Loucy (cell line): Measurements from ENCODE around the gene FGGY.
"Not testable (repeated sequence)": the region's sequence is repeated elsewhere in the genome, so short reads cannot be mapped to it uniquely, and the experiment has no call there.

Experiments
- H2AFZ ChIP-seq: fragments of 200-600 bp; sonication (generic); 2 replicates; pipeline ENCODE4 v1.6.0; 2016; ENCODE audit warnings: antibody characterized with exemption, mild to moderate bottlenecking, low read length, moderate library complexity
- H3F3A ChIP-seq: fragments of 200-600 bp; 2 replicates; pipeline ENCODE4 v1.6.0; 2016; ENCODE audit warnings: antibody characterized with exemption, low read depth, mild to moderate bottlenecking
- H3K27me3 ChIP-seq: fragments of 200-600 bp; sonication (generic); 2 replicates; pipeline ENCODE4 v1.6.1; 2014; ENCODE audit warnings: low read length, mild to moderate bottlenecking; ENCODE audit not compliant: insufficient read depth, poor library complexity, severe bottlenecking
- H3K36me3 ChIP-seq: fragments of 200-600 bp; sonication (generic); 2 replicates; pipeline ENCODE4 v1.6.1; 2016; ENCODE audit warnings: low read length; ENCODE audit not compliant: insufficient read depth
- H3K4me1 ChIP-seq: fragments of 200-600 bp; sonication (generic); 2 replicates; pipeline ENCODE4 v1.5.1; 2014; ENCODE audit warnings: low read length, mild to moderate bottlenecking; ENCODE audit not compliant: insufficient read depth, poor library complexity, severe bottlenecking
- H3K4me2 ChIP-seq: fragments of 200-600 bp; sonication (generic); 2 replicates; pipeline ENCODE4 v1.6.0; 2014; ENCODE audit warnings: antibody characterized with exemption, low read length, low read depth, mild to moderate bottlenecking; ENCODE audit not compliant: poor library complexity, severe bottlenecking
- H3K4me3 ChIP-seq: fragments of 200-600 bp; sonication (generic); 2 replicates; pipeline ENCODE4 v1.5.1; 2014; ENCODE audit warnings: low read length, mild to moderate bottlenecking, mixed read lengths; ENCODE audit not compliant: poor library complexity, severe bottlenecking
- H3K79me2 ChIP-seq: fragments of 200-600 bp; sonication (generic); 2 replicates; pipeline ENCODE4 v1.6.1; 2014; ENCODE audit warnings: low read length; ENCODE audit not compliant: insufficient read depth
- H3K9ac ChIP-seq: fragments of 200-600 bp; sonication (generic); 2 replicates; pipeline ENCODE4 v1.6.0; 2014; ENCODE audit warnings: mild to moderate bottlenecking, low read depth, low read length, moderate library complexity; ENCODE audit not compliant: poor library complexity, severe bottlenecking
- H3K9me2 ChIP-seq: fragments of 200-600 bp; sonication (generic); replicated peaks from 2 replicates; pipeline ENCODE4 v1.6.1; 2016; ENCODE audit warnings: low read depth, low read length, mixed read lengths
- H3K9me3 ChIP-seq: fragments of 200-600 bp; sonication (generic); 2 replicates; pipeline ENCODE4 v1.6.1; 2014; ENCODE audit warnings: mild to moderate bottlenecking, antibody characterized with exemption, low read length, low read depth; ENCODE audit not compliant: insufficient read depth
- H4K20me1 ChIP-seq: fragments of 200-600 bp; sonication (generic); 2 replicates; pipeline ENCODE4 v1.6.0; 2014; ENCODE audit warnings: antibody characterized with exemption, low read length, mild to moderate bottlenecking; ENCODE audit not compliant: insufficient read depth, poor library complexity, severe bottlenecking
- CTCF ChIP-seq: fragments of 200-600 bp; sonication (generic); conservative IDR thresholded peaks from 2 replicates; pipeline ENCODE4 v1.5.1; 2014; ENCODE audit warnings: mild to moderate bottlenecking, antibody characterized with exemption, low read length
- EZH2phosphoT487 ChIP-seq: fragments of 200-600 bp; IDR thresholded peaks from 2 replicates; pipeline ENCODE4 v1.6.1; 2018; ENCODE audit warnings: antibody characterized with exemption, mild to moderate bottlenecking, moderate library complexity, borderline replicate concordance

Gene FGGY

GRCh38 chr1:59556398-59556797, 259.5 kb downstream of the FGGY start:
- no peak for TF ChIP-seq CTCF
- no peak for TF ChIP-seq EZH2phosphoT487
- no peaks in the 10 kb centered on the region for H3F3A ChIP-seq
- H3K4me3 ChIP-seq: no peak overlapping the region
- H2AFZ ChIP-seq: no peak overlapping the region
- H3K36me3 ChIP-seq: no peaks in the 10 kb centered on the region
- H4K20me1 ChIP-seq: no peaks in the 10 kb centered on the region
- no peak overlapping the region for H3K9ac ChIP-seq
- H3K9me2 ChIP-seq: no peaks in the 10 kb centered on the region
- H3K4me1 ChIP-seq: peaks cover 36% of the 10 kb centered on the region
- H3K9me3 ChIP-seq: peaks cover 13% of the 10 kb centered on the region; the same call in 1 of the 2 replicates
- no peaks in the 10 kb centered on the region for H3K27me3 ChIP-seq
- no peaks in the 10 kb centered on the region for H3K79me2 ChIP-seq
- H3K4me2 ChIP-seq: no peak overlapping the region

- no peak overlapping the region for H3K4me3 ChIP-seq
- no peak overlapping the region for H2AFZ ChIP-seq
- no peaks in the 10 kb centered on the region for H3K36me3 ChIP-seq
- no peak for TF ChIP-seq CTCF
- no peak for TF ChIP-seq EZH2phosphoT487
- H3K9ac ChIP-seq: no peak overlapping the region
- H3K4me1 ChIP-seq: peaks cover 39% of the 10 kb centered on the region
- H3K9me3 ChIP-seq: peaks cover 13% of the 10 kb centered on the region; the same call in 1 of the 2 replicates
- no peaks in the 10 kb centered on the region for H4K20me1 ChIP-seq
- no peaks in the 10 kb centered on the region for H3F3A ChIP-seq
- H3K9me2 ChIP-seq: no peaks in the 10 kb centered on the region
- no peak overlapping the region for H3K4me2 ChIP-seq
- H3K79me2 ChIP-seq: no peaks in the 10 kb centered on the region
- H3K27me3 ChIP-seq: no peaks in the 10 kb centered on the region
Observed at GRCh38 chr1:59556802-59557548, 260.1 kb downstream of the FGGY start.

- H4K20me1 ChIP-seq: no peaks in the 10 kb centered on the region
- H3K4me1 ChIP-seq: peaks cover 39% of the 10 kb centered on the region
- TF ChIP-seq EZH2phosphoT487 (no peak), CTCF (no peak)
- no peaks in the 10 kb centered on the region for H3K79me2 ChIP-seq
- H3K27me3 ChIP-seq: no peaks in the 10 kb centered on the region
- no peaks in the 10 kb centered on the region for H3K9me2 ChIP-seq
- 0 out of 2 replicates have a peak, but pooled peaks cover 2% of the 10 kb centered on the region for H3F3A ChIP-seq
- H3K36me3 ChIP-seq: no peaks in the 10 kb centered on the region
- no peak overlapping the region for H3K4me3 ChIP-seq
- no peak overlapping the region for H2AFZ ChIP-seq
- H3K4me2 ChIP-seq: no peak overlapping the region
- H3K9me3 ChIP-seq: peaks cover 13% of the 10 kb centered on the region; the same call in 1 of the 2 replicates
- H3K9ac ChIP-seq: no peak overlapping the region
Observed at GRCh38 chr1:59557549-59557885, 260.6 kb downstream of the FGGY start.

- H3K4me3 ChIP-seq, H2AFZ ChIP-seq, H3K9me2 ChIP-seq, H3K79me2 ChIP-seq, H3K9ac ChIP-seq, H3K4me2 ChIP-seq, H4K20me1 ChIP-seq, H3K36me3 ChIP-seq, H3K27me3 ChIP-seq, H3F3A ChIP-seq: not testable (repeated sequence)
- peaks cover 13% of the 10 kb centered on the region; the same call in 1 of the 2 replicates for H3K9me3 ChIP-seq
- peaks cover 43% of the 10 kb centered on the region for H3K4me1 ChIP-seq
Observed at GRCh38 chr1:59558580-59558979, 261.7 kb downstream of the FGGY start.
